ENCODE measurements around the gene PNPLA1.

PNPLA1 gene

DNA sequence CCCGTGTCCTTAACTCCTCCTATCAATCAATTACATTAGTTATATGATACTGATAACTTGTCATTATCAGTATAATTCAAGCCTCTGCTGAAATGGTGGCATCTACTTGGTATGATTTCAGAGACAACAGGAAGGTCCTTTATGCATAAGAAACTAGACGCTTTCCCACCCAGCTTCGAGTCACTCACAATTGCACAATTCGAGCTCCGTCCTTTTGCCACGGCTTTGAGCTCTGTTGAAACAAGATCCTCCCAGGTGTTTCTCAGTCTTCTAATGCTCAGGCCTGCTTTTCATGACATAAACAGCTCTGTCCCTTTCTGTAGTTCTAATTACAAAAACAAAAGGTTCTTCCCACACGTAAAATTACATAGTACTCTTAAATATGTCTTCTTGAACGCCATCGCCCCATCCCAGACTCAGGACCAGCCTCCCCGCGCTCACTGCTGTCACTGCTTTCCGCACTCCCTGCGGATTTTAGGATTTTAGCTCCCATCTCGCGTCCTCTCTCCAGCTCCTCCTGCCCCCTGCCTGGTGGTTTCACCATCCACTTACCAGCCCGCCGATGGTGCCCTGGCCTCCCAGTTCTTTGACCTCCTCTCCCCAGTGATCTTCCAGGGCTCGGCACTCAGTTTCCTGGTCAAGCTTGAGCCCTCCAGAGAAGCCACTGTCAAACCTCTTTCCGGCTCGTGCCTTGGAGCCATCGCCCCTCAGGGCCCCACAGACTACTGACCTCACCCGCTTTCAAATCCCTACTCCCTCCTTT, 23.2 kb upstream of the PNPLA1 start:
- no peak for DNase-seq (ENCODE audit: low spot score)

- peak; percentile 61 for DNase-seq (ENCODE audit: low spot score)
These were observed 22.2 kb upstream of the PNPLA1 start for GRCh38 chr6:36247693-36248092.

DNA sequence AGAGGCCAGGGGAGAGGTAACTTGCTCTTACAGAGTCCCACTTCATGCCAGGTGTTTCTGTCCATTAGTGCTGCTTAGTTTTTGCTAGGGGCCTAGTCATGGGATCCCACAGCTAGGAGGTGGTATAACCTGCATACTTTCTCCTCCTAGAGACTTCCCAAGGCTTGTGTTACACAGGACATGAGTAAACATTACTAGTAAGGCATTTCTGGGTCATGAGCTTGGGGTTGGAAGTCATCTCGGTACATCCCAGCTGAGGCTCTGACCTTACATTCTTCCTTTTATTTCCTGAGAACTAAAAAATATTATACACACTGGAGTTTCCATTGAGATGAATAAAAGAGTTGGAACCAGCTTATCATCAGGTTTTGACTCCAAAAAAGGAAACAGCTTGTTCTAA, 20.9 kb upstream of the PNPLA1 start:
- peak; percentile 52 for DNase-seq (ENCODE audit: low spot score)

DNA sequence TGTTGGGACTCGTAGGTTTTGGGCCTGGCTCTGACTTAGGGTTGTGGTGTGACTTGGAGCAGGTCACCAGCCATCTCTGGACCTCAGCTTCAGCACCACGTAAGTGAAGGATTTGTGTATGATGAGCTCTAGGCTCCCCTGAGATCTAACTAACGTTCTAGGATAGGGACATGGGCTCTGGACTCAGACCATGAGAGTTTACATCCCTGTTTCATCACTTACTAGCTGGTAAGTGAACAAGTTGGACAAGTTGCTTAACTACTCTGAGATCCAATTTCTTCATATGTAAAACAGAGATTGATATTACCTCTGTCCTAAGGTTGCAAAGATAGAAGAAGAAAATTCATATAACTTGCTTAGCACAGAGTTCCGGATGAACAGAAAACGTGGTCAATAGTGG, 20.3 kb upstream of the PNPLA1 start:
- DNase-seq (ENCODE audit: low spot score), result no peak

DNA sequence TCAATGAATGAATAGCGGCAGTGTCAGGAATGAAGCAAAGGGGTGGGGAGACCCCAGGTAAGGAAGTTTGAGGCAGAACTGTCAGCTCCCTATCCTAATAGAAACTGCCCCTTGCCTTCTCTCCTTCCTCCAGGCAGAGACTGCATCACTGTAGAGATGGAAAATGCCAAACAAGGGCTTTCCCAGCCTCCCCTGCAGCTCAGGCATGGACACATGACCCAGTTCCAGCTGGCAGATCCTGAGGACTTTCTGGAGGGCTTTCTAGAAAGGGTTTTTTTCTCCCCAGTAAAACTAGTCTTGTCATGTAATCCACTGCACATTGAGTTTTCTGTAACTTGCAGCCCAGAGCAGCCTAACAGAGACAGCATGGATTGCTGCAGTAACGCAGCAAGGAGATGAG, 17.9 kb upstream of the PNPLA1 start:
- no peak for DNase-seq (ENCODE audit: low spot score)

DNA sequence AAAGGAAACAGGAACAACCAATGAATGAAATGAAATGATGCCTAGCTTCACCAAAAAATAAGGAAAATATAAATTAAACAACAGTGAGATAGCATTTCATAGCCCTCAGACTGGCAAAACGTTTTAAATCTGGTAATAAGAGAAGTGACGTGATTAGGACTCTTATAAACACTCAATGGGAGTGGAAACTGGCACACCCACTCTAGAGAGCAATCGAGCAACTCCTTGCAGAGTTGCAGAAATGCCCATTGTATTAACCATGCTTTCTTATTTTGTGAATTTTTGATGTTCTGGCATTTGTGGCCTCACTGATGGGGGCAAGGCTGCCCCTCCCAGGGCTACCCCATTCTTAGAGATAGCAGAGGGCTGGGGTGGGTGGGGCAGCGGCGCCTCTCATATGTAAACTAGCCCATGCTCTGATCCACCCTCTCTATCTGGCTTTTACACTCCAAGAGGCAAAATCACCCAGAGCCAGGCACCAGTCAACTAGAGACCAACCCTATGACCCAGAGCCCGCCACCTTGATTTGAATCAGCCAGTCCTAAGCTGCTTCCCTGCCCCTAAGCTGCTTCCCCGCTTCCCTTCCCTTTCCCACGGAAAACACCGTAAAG, 6.4 kb upstream of the PNPLA1 start:
- DNase-seq (ENCODE audit: low spot score), result no peak

DNA sequence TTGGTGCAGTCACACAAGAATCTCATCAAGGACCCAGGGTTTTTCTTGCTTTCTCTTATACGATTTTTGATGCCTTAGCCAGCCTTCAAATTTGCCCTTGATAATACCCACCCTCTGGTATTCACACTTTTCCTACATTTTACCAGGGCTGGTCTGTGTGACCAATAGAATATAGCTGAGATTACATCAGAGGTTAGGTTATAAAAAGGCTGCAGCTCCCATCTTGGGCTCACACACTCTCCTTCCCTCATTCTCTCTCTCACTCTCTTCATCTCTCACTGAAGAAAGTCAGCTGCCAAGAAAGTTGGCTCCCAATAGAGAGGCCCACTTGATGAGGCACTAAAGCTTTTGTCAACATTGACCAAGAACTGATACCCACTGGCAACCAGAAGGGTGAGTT, 4.1 kb upstream of the PNPLA1 start:
- no peak for DNase-seq (ENCODE audit: low spot score)

DNA sequence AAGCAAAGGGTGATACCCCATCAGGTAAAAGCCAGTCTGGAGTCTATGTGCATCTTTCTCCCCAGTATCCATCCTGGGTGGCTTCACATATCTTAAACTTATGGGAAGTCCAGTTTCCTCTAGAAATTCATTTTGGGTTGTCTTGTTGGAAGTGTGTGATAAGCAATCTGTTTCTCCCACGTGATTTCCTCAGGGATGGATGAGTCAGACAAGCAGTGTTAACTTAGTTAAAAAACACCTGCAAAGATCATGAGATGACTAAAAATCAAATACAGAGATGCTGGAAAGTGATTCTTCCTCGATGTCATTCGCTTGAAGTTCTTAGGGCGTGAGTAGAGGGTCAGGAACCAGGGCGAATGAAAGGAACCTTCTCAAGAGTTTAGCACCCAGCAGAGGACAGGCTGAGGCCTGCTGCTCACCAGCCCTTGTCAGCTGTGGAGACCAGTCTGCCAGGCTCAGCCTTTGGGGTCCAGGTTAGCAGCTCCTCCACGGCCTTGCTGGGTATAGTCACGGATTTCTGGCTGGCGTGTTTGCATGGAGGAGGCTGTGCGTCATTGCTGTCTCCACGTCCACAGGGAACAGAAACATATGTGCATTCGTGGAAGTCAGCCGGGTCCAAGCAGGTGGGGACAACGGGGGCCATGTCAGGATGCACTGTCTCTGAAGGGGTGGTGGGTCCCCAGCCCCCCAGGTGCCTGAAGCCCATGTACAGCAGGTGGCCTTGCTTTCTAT, 2.8 kb upstream of the PNPLA1 start:
- no peak for DNase-seq (ENCODE audit: low spot score)

GRCh38 chr6:36267731-36268477, 2.0 kb upstream of the PNPLA1 start:
- DNase-seq (ENCODE audit: low spot score), result no peak

- DNase-seq (ENCODE audit: low spot score), result peak; percentile 58
These were observed 1.2 kb upstream of the PNPLA1 start for GRCh38 chr6:36268478-36269275.

DNA sequence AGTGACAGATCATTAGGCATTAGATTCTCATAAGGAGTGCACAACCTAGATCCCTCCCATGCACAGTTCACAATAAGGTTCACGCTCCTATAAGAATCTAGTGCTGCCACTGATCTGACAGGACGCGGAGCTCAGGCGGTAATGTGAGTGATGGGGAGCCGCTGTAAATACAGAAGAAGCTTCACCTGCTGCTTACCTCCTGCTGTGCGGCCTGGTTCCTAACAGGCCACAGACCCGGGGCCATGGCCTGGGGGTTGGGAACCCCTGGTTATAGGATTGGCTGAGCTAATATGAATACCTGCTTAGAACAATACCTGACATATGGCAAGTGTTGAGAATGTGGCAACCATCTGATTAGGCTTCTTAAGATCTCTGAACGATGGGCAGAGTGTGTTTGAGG, 2.4 kb downstream of the PNPLA1 start:
- no peak for DNase-seq (ENCODE audit: low spot score)

DNA sequence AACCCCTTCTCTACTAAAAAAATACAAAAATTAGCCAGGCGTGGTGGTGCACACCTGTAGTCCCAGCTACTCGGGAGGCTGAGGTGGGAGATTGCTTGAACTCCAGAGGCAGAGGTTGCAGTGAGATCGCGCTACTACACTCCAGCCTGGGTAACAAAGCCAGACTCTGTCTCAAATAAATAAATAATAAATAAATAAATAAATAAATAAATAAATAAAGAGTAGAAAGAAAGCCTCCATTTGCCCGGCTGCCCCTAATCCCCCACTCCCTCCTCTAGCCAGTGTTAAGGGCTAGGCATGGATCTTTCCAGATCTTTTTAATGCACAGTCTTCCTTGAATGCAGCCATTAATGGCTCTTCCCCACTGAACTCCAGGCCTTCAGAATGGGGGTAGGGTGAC, 3.2 kb downstream of the PNPLA1 start:
- no peak for DNase-seq (ENCODE audit: low spot score)

DNA sequence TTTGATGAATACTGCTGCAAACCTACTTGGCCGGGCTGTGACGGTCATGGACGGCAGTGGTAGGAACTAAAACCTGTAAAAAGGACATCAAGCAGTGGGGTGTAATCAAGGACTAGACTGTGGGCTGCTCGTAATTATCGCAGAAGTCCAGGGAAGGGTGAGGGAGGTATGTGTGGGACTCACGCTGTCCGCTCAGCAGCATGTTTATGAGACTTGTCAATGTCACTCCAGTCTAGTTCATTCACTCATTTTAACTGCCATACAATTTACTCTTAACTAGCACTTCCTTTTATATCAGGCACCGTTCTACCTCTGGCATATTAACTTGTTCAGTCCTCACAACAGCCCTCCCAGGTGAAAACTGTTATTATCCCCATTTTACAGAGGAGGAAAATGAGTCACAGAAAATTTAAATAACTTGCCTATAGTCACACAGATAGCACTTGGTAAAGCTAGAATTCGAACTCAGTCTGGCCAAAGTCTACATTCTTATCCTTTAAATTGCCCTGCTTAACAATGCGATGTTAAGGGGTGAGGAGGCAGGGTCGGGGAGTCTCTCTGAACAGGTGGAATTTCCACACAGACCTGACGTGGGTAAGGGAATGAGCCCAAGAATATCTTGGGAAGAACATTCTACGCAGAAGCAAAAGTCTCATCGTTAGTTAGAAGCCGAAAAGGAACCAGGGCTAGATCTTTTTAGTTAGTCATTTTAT, 4.1 kb downstream of the PNPLA1 start:
- no peak for DNase-seq (ENCODE audit: low spot score)

- DNase-seq (ENCODE audit: low spot score), result no peak
These were observed 7.0 kb downstream of the PNPLA1 start for GRCh38 chr6:36276581-36277536.

DNA sequence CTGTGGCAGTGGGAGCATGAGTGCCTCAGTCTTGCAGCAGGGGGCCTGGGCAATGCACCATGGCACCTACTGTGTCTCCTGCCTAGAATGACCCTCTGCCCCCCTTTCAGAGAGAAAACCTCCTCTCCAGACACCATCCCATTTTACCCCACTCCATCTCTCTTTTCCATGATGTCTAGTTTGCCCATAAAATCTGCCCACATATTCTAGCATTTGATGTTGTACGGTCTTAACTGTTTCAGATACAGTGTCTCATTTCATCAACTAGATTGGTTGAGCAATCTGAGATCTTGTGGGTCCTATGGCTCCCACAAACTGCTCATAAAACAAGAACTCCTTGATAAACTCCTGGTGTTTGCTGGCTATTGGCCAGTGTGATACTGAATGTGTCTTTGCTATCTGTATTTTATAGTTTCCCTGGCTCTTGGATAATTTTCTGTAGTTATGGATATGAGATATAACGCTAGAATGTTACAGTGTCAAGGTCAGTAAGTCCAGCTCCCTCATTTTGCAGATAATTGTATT, 8.1 kb downstream of the PNPLA1 start:
- no peak for DNase-seq (ENCODE audit: low spot score)

- no peak for DNase-seq (ENCODE audit: low spot score)
These were observed 10.6 kb downstream of the PNPLA1 start for GRCh38 chr6:36280467-36280866.

GRCh38 chr6:36280983-36281382, 11.1 kb downstream of the PNPLA1 start:
- DNase-seq (ENCODE audit: low spot score), result no peak

- no peak for DNase-seq (ENCODE audit: low spot score)
These were observed 13.7 kb downstream of the PNPLA1 start for GRCh38 chr6:36283608-36284007.

- no peak for DNase-seq (ENCODE audit: low spot score)
These were observed 14.5 kb downstream of the PNPLA1 start for GRCh38 chr6:36284359-36284758.

All from GM03348 (cell line).